Mesenteric fat pad (tissue), 1 donor: ENCODE results near the gene ATP1A4. TPM values are rescaled to one million over a fixed set of nuclear protein-coding genes. Genes with fewer than 3 reads are reported as not detected.
A peak's percentile ranks its signal among the peaks of the same experiment; 100 is the strongest.

Source experiments
- DNase-seq: peaks from one replicate; pipeline ENCODE4 v3.0.0-alpha.2; 2020; ENCODE audit warnings: low spot score
- total RNA-seq: library from RNA; stranded (reverse); fragmentation: NEBNext Ultra II Directional; extraction: Animal tissue kit (Norgen Biotek cat#: 25700); gene quantifications from one replicate; pipeline ENCODE4 v1.2.1, GENCODE V29; 2021
- donor health status: DM: yes; HTN: yes; CAD: no.

Gene ATP1A4
- total RNA-seq, 1 donor from 2014 or later, result 0.39 TPM

GRCh38 chr1:160143695-160144094 is 7.7 kb upstream of the ATP1A4 start:
- DNase-seq, result no peak

- peak; percentile 37 for DNase-seq
Observed at GRCh38 chr1:160144921-160145320, 6.5 kb upstream of the ATP1A4 start.

- peak; percentile 74 for DNase-seq
Observed at GRCh38 chr1:160146107-160146506, 5.3 kb upstream of the ATP1A4 start.

GRCh38 chr1:160148121-160148520 is 3.3 kb upstream of the ATP1A4 start:
- no peak for DNase-seq

GRCh38 chr1:160149233-160149632 is 2.2 kb upstream of the ATP1A4 start:
- no peak for DNase-seq

- DNase-seq, result no peak
Observed at GRCh38 chr1:160149716-160150115, 1.7 kb upstream of the ATP1A4 start.

GRCh38 chr1:160154790-160155189 is 3.4 kb downstream of the ATP1A4 start:
- DNase-seq, result no peak

- no peak for DNase-seq
Observed at GRCh38 chr1:160156361-160156760, 5.0 kb downstream of the ATP1A4 start.

- no peak for DNase-seq
Observed at GRCh38 chr1:160157174-160157573, 5.8 kb downstream of the ATP1A4 start.

GRCh38 chr1:160158031-160158430 is 6.6 kb downstream of the ATP1A4 start:
- no peak for DNase-seq

GRCh38 chr1:160158534-160158933 is 7.1 kb downstream of the ATP1A4 start:
- DNase-seq, result no peak

GRCh38 chr1:160159846-160160245 is 8.4 kb downstream of the ATP1A4 start:
- DNase-seq, result no peak

- DNase-seq, result no peak
Observed at GRCh38 chr1:160161965-160162705, 10.7 kb downstream of the ATP1A4 start.

GRCh38 chr1:160162931-160163330 is 11.5 kb downstream of the ATP1A4 start:
- no peak for DNase-seq

- no peak for DNase-seq
Observed at GRCh38 chr1:160163615-160164014, 12.2 kb downstream of the ATP1A4 start.

GRCh38 chr1:160164121-160164520 is 12.7 kb downstream of the ATP1A4 start:
- DNase-seq, result no peak

GRCh38 chr1:160166166-160166868 is 14.9 kb downstream of the ATP1A4 start:
- DNase-seq, result no peak

GRCh38 chr1:160167056-160167455 is 15.7 kb downstream of the ATP1A4 start:
- DNase-seq, result no peak

- no peak for DNase-seq
Observed at GRCh38 chr1:160167580-160167979, 16.2 kb downstream of the ATP1A4 start.

GRCh38 chr1:160168016-160168415 is 16.6 kb downstream of the ATP1A4 start:
- no peak for DNase-seq

- no peak for DNase-seq
Observed at GRCh38 chr1:160168609-160169369, 17.4 kb downstream of the ATP1A4 start.
